IMR-90 (cell line): ENCODE results near the gene CUBN. TPM values are rescaled to one million over a fixed set of nuclear protein-coding genes. Genes with fewer than 3 reads are reported as not detected.
A peak's percentile ranks its signal among the peaks of the same experiment; 100 is the strongest.
"Not testable (repeated sequence)": the region's sequence is repeated elsewhere in the genome, so short reads cannot be mapped to it uniquely, and the experiment has no call there.

ENCODE experiments used
- ATAC-seq: fragments of 200-7000 bp; cut with Tn5 transposase; 2 replicates; pipeline ENCODE4 v1.9.1; 2020; ENCODE audit warnings: low read depth, mild to moderate bottlenecking, moderate library complexity
- BruUV-seq: library from RNA; stranded (reverse); fragments of 400-500 nt; replicated peaks from 2 replicates; lab custom pipeline; 2021; lab: Mats Ljungman, UMichigan
- CTCF ChIA-PET: fragments of 300-600 bp; formaldehyde crosslinking; extraction: SDS; loops from one replicate; lab custom pipeline; 2021; ENCODE audit warnings: antibody characterized with exemption; lab: Yijun Ruan, JAX
- POLR2A ChIA-PET: fragments of 300-600 bp; sonication (Branson Sonifier 250); formaldehyde crosslinking; loops from one replicate; lab custom pipeline; 2022; ENCODE audit warnings: antibody characterized with exemption; ENCODE audit not compliant: unreplicated experiment; lab: Charles Lee
- DNase-seq: peaks from one replicate; pipeline ENCODE4 v3.0.0; 2013
- H2AFZ ChIP-seq: replicated peaks from 2 replicates; pipeline ENCODE3; 2013; ENCODE audit warnings: low read length, mild to moderate bottlenecking; ENCODE audit not compliant: poor library complexity
- H2AK5ac ChIP-seq: 2 replicates; pipeline ENCODE4 v1.6.1; 2013; ENCODE audit warnings: low read depth, low read length, inconsistent platforms
- H2AK9ac ChIP-seq: replicated peaks from 2 replicates; pipeline ENCODE3; 2013; ENCODE audit warnings: mild to moderate bottlenecking, low read depth, low read length, moderate library complexity; ENCODE audit not compliant: poor library complexity
- H2BK120ac ChIP-seq: 2 replicates; pipeline ENCODE4 v1.6.1; 2013; ENCODE audit warnings: low read depth, low read length, inconsistent platforms
- H2BK15ac ChIP-seq: 3 replicates; pipeline ENCODE4 v1.6.1; 2013; ENCODE audit warnings: low read depth, low read length, inconsistent platforms
- H2BK20ac ChIP-seq: 2 replicates; pipeline ENCODE4 v1.6.1; 2013; ENCODE audit warnings: low read depth, mild to moderate bottlenecking, inconsistent platforms, low read length, moderate library complexity
- H2BK5ac ChIP-seq: 2 replicates; pipeline ENCODE4 v1.6.1; 2013; ENCODE audit warnings: mild to moderate bottlenecking, low read depth, low read length, inconsistent platforms; ENCODE audit not compliant: poor library complexity, severe bottlenecking
- H3K14ac ChIP-seq: replicated peaks from 2 replicates; pipeline ENCODE4 v1.6.1; 2013; ENCODE audit warnings: low read depth, low read length, inconsistent platforms
- H3K18ac ChIP-seq: 2 replicates; pipeline ENCODE4 v1.6.1; 2013; ENCODE audit warnings: low read depth, low read length, control low read depth
- H3K23ac ChIP-seq: 2 replicates; pipeline ENCODE4 v1.6.1; 2013; ENCODE audit warnings: low read depth, low read length, inconsistent platforms
- H3K27ac ChIP-seq: 2 replicates; pipeline ENCODE4 v1.5.1; 2013; ENCODE audit warnings: mild to moderate bottlenecking, control low read depth, low read length; ENCODE audit not compliant: insufficient read depth
- H3K27me3 ChIP-seq: 2 replicates; pipeline ENCODE4 v1.6.1; 2013; ENCODE audit warnings: low read length; ENCODE audit not compliant: control insufficient read depth, insufficient read depth
- H3K36me3 ChIP-seq: 2 replicates; pipeline ENCODE4 v1.6.1; 2013; ENCODE audit warnings: low read length, mixed read lengths; ENCODE audit not compliant: control insufficient read depth, insufficient read depth
- H3K4ac ChIP-seq: 2 replicates; pipeline ENCODE4 v1.6.1; 2013; ENCODE audit warnings: low read depth, low read length, inconsistent platforms
- H3K4me1 ChIP-seq: 2 replicates; pipeline ENCODE4 v1.6.1; 2013; ENCODE audit warnings: low read length, mixed read lengths; ENCODE audit not compliant: control insufficient read depth, insufficient read depth
- H3K4me2 ChIP-seq: 2 replicates; pipeline ENCODE4 v1.6.1; 2013; ENCODE audit warnings: low read depth, mild to moderate bottlenecking, control low read depth, low read length, moderate library complexity
- H3K4me3 ChIP-seq: 2 replicates; pipeline ENCODE4 v1.5.1; 2013; ENCODE audit warnings: low read depth, mild to moderate bottlenecking, control low read depth, low read length, moderate library complexity; ENCODE audit not compliant: insufficient read depth
- H3K56ac ChIP-seq: 2 replicates; pipeline ENCODE4 v1.6.1; 2013; ENCODE audit warnings: low read length, inconsistent platforms; ENCODE audit not compliant: insufficient read depth; ENCODE audit errors: extremely low read depth
- H3K79me1 ChIP-seq, 2 experiments: 2 replicates each; pipeline ENCODE4 v1.6.1; 2013; ENCODE audit warnings: low read length in 2 of 2, inconsistent platforms in 1 of 2, low read depth in 1 of 2
- H3K9ac ChIP-seq: 2 replicates; pipeline ENCODE4 v1.6.1; 2013; ENCODE audit warnings: low read depth, low read length, control low read depth
- H3K9me1 ChIP-seq: 2 replicates; pipeline ENCODE4 v1.6.1; 2013; ENCODE audit warnings: low read length, inconsistent platforms; ENCODE audit not compliant: insufficient read depth
- H3K9me3 ChIP-seq: 2 replicates; pipeline ENCODE4 v1.6.1; 2013; ENCODE audit warnings: low read length; ENCODE audit not compliant: control insufficient read depth, insufficient read depth
- H4K20me1 ChIP-seq: 2 replicates; pipeline ENCODE4 v1.6.1; 2013; ENCODE audit warnings: low read length, inconsistent platforms; ENCODE audit not compliant: insufficient read depth
- H4K5ac ChIP-seq: 2 replicates; pipeline ENCODE4 v1.6.1; 2013; ENCODE audit warnings: mild to moderate bottlenecking, low read depth, low read length, control low read depth
- H4K8ac ChIP-seq, 2 experiments: 2 replicates each; pipeline ENCODE4 v1.6.1; 2013; ENCODE audit warnings: low read depth in 2 of 2, low read length in 2 of 2, control low read depth in 1 of 2, inconsistent platforms in 1 of 2
- H4K91ac ChIP-seq: 2 replicates; pipeline ENCODE4 v1.6.1; 2013; ENCODE audit warnings: low read depth, low read length, inconsistent platforms; ENCODE audit not compliant: insufficient read depth
- MAFK ChIP-seq: IDR thresholded peaks from 2 replicates; pipeline ENCODE4 v1.6.1; 2012; ENCODE audit warnings: low read depth, low read length, improper control_type of control experiment
- USF2 ChIP-seq: fragments of 150-350 bp; IDR thresholded peaks from 2 replicates; pipeline ENCODE4 v1.6.1; 2017; ENCODE audit warnings: mild to moderate bottlenecking, antibody characterized with exemption, low read length, low read depth
- WGBS, 2 experiments: methylation state at CpG; one replicate each; pipeline versions ENCODE4 v1.1.5 to v1.1.7; 2013; ENCODE audit warnings: missing lambda C conversion rate in 2 of 2; ENCODE audit not compliant: insufficient read length in 1 of 2; ENCODE audit errors: extremely low coverage in 2 of 2; 5-methylcytosine and 5-hydroxymethylcytosine counted together
- dilution Hi-C: fragments of 300-500 bp; cut with HindIII; formaldehyde crosslinking; loops from one replicate; pipeline ENCODE4 v1.14.3; 2018; ENCODE audit warnings: low sequenced_read_pairs; ENCODE audit not compliant: unreplicated experiment
- in situ Hi-C: fragments of 300-500 bp; cut with MboI; formaldehyde crosslinking; loops from 3 replicates; pipeline ENCODE4 v1.14.3; 2019; ENCODE audit warnings: low sequenced_read_pairs, inconsistent platforms, mixed read lengths
- intact Hi-C: fragments of 100-400 bp; cut with micrococcal nuclease; formaldehyde crosslinking; loops from 2 replicates; pipeline ENCODE4 v1.10.0; 2022
- polyA plus RNA-seq, 3 experiments: library from polyadenylated mRNA; depleted of rRNA; stranded (reverse); fragments of >200 nt; gene quantifications; 2 replicates each; pipeline ENCODE4 v1.2.3, GENCODE V29; 2012; ENCODE audit warnings: low replicate concordance in 1 of 3
- total RNA-seq: library from RNA; depleted of rRNA; stranded (reverse); fragments of >200 nt; gene quantifications from 2 replicates; pipeline ENCODE4 v1.2.3, GENCODE V29; 2012

Gene CUBN
- total and polyA plus RNA-seq, 2 of the 4 experiments (the other 2 are of a cell fraction), result 0.19 to 0.54 TPM

GRCh38 chr10:17019696-17020095, 109.9 kb downstream of the CUBN start:
- no peak overlapping the region for H3K27ac ChIP-seq
- ATAC-seq, result no peak
- no peaks in the 10 kb centered on the region for H3K9me1 ChIP-seq
- H3K79me1 ChIP-seq, result peaks cover 0 to 8% of the 10 kb centered on the region in 2 experiments; a peak in 2 of 4 replicates
- WGBS, 2 experiments, result 95% methylated on average over 3 of the region's 5 CpGs; no CpG with 5 or more reads in 1 of the 2 experiments
- no peaks in the 10 kb centered on the region for H3K27me3 ChIP-seq
- no peak overlapping the region for H3K18ac ChIP-seq
- intact Hi-C loops, result no loop called here
- H3K36me3 ChIP-seq, result no peaks in the 10 kb centered on the region
- peak; percentile 27 for DNase-seq
- in situ Hi-C loops, result no loop called here
- no peak overlapping the region for H2BK20ac ChIP-seq
- H2BK120ac ChIP-seq, result no peak overlapping the region
- no peak overlapping the region for H3K14ac ChIP-seq
- no peak overlapping the region for H2BK5ac ChIP-seq
- H2BK15ac ChIP-seq, result no peak overlapping the region
- peaks cover 6% of the 10 kb centered on the region for H3K4me1 ChIP-seq
- H4K5ac ChIP-seq, result no peak overlapping the region
- no peaks in the 10 kb centered on the region for H4K20me1 ChIP-seq
- no peaks in the 10 kb centered on the region for H3K9me3 ChIP-seq
- no peak overlapping the region for H3K56ac ChIP-seq
- ChIA-PET POLR2A (no interaction called here), CTCF (interaction anchor here (1.0 kb wide), 1 partner anchor 14 kb away, joined by 3 read pairs; no protein-coding TSS in a partner anchor)
- no peak overlapping the region for H3K23ac ChIP-seq
- TF ChIP-seq MAFK (no peak), USF2 (no peak)
- H4K8ac ChIP-seq, result no peak overlapping the region
- no peak overlapping the region for H4K91ac ChIP-seq
- H3K4me3 ChIP-seq, result no peak overlapping the region
- no TSS peak for BruUV-seq
- peak overlapping the region; percentile 63 for H2AK5ac ChIP-seq
- no peak overlapping the region for H2AFZ ChIP-seq
- H3K4me2 ChIP-seq, result no peak overlapping the region
- H3K4ac ChIP-seq, result no peak overlapping the region
- H2AK9ac ChIP-seq, result no peak overlapping the region
- dilution Hi-C loops, result no loop called here
- H3K9ac ChIP-seq, result no peak overlapping the region

GRCh38 chr10:17013131-17013983, 116.3 kb downstream of the CUBN start:
- H2AFZ ChIP-seq, H3K9ac ChIP-seq, dilution Hi-C loops, CTCF ChIA-PET, H3K9me3 ChIP-seq, H2BK5ac ChIP-seq, H2BK20ac ChIP-seq, H3K4me2 ChIP-seq, H4K8ac ChIP-seq, DNase-seq, H3K4me3 ChIP-seq, H3K27me3 ChIP-seq, H3K27ac ChIP-seq, POLR2A ChIA-PET, H2BK120ac ChIP-seq, H3K56ac ChIP-seq, intact Hi-C loops, ATAC-seq, H3K36me3 ChIP-seq, H2AK9ac ChIP-seq, H3K14ac ChIP-seq, in situ Hi-C loops, H3K18ac ChIP-seq, H2AK5ac ChIP-seq, H3K4ac ChIP-seq, H4K91ac ChIP-seq, H4K20me1 ChIP-seq, H3K23ac ChIP-seq, H4K5ac ChIP-seq, H2BK15ac ChIP-seq, BruUV-seq: not testable (repeated sequence)
- Histone ChIP-seq H3K4me1 (peaks cover 11% of the 10 kb centered on the region), H3K79me1 (peaks cover 0 to 11% of the 10 kb centered on the region in 2 experiments; a peak in 1 of 4 replicates), H3K9me1 (peaks cover 11% of the 10 kb centered on the region)
- WGBS, 2 experiments, result no CpG with 5 or more reads among the region's 2 CpGs
